ENCODE results near the gene DRC7.
"Not testable (repeated sequence)": the region's sequence is repeated elsewhere in the genome, so short reads cannot be mapped to it uniquely, and the experiment has no call there.

Gene DRC7

DNA sequence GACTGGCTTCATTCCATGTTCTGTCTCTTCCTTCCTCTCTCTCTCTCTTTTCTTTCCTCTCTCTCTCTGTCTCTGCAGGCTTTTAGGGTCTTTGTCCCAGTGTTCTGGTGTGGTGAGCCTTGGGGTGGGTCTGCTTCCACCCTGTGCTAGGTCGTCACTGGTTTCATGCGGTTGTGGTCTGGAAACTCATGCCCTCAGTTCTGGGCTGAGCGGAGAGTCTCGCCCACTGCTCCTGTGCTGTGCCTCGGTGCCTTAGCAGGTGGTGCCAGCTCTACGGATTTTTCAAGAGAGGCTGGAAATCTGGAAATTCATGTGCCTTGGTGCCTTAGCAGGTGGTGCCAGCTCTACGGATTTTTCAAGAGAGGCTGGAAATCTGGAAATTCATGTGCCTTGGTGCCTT is 51.7 kb downstream of the DRC7 start:
- H3K9me3 Mint-ChIP-seq; H3K4me3 Mint-ChIP-seq; H3K36me3 Mint-ChIP-seq (ENCODE audit: low read depth); H3K4me1 Mint-ChIP-seq (ENCODE audit: low read depth); H3K27me3 Mint-ChIP-seq (ENCODE audit: low read depth); H3K27ac Mint-ChIP-seq: not testable (repeated sequence)

DNA sequence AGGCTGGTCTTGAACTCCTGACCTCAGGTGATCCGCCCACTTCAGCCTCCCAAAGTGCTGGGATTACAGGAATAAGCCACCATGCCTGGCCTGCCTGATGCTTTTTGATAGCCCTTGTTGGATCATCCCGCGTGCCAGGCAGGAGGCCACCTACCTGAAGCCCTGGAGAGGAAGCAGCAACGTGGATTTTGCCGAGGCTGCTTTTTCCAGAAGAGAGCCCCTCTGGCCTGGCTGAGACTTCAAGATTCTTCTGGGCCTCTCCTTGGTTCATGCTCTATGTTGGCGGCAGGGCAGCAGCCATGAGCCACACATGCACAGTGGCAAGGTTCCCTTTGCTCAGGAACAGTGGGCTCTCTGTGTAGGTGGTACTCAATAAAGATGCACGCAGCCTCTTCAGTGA is 52.5 kb downstream of the DRC7 start:
- H3K27me3 Mint-ChIP-seq (ENCODE audit: low read depth) = no peaks in the 10 kb centered on the region
- H3K27ac Mint-ChIP-seq = no peak overlapping the region
- H3K36me3 Mint-ChIP-seq (ENCODE audit: low read depth) = no peaks in the 10 kb centered on the region
- no peaks in the 10 kb centered on the region for H3K4me1 Mint-ChIP-seq (ENCODE audit: low read depth)
- H3K9me3 Mint-ChIP-seq = no peaks in the 10 kb centered on the region
- H3K4me3 Mint-ChIP-seq = no peak overlapping the region

DNA sequence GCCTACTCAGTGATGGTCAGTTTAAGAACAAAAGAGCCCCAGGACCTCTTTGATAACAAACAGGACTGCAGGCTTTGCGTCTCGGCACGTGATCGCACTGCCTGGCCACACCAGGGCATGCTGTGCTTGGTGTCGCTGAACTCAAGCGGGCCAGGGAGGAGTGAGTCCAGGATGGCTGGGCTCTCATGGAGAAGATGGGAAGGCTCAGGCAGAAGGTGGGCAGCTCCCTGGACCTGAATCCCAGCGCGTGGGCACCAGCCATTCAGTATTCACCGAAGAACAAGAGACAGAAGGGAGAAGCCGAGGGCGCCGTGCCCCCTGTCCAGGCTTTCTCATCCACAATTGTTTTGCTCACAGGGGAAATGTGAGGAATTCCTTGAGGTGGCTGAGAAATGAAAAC is 52.9 kb downstream of the DRC7 start:
- Mint-ChIP-seq H3K4me3 (no peak overlapping the region), H3K27me3 (ENCODE audit: low read depth) (no peaks in the 10 kb centered on the region), H3K9me3 (no peaks in the 10 kb centered on the region), H3K36me3 (ENCODE audit: low read depth) (no peaks in the 10 kb centered on the region), H3K27ac (no peak overlapping the region), H3K4me1 (ENCODE audit: low read depth) (no peaks in the 10 kb centered on the region)

DNA sequence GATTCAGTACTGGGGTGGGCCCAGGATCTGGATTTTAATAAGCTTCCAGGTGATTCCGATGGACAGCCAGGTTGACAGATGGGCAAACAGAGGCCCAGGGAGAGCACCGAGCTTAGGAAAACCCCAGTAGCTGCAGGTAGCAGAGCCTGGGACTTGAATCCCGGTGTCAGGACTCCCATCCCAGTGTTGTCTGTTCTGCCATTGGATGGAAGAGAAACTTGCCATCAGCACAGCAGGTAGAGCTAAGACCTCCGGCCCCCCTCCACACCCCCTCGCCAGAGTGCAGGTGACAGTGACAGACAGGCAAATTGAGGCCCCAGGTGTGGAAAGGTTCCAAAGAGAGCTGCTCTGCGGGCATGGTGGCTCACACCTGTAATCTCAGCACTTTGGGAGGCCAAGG is 53.4 kb downstream of the DRC7 start:
- no peaks in the 10 kb centered on the region for H3K9me3 Mint-ChIP-seq
- no peaks in the 10 kb centered on the region for H3K36me3 Mint-ChIP-seq (ENCODE audit: low read depth)
- H3K27me3 Mint-ChIP-seq (ENCODE audit: low read depth) = no peaks in the 10 kb centered on the region
- no peak overlapping the region for H3K4me3 Mint-ChIP-seq
- no peaks in the 10 kb centered on the region for H3K4me1 Mint-ChIP-seq (ENCODE audit: low read depth)
- no peak overlapping the region for H3K27ac Mint-ChIP-seq

DNA sequence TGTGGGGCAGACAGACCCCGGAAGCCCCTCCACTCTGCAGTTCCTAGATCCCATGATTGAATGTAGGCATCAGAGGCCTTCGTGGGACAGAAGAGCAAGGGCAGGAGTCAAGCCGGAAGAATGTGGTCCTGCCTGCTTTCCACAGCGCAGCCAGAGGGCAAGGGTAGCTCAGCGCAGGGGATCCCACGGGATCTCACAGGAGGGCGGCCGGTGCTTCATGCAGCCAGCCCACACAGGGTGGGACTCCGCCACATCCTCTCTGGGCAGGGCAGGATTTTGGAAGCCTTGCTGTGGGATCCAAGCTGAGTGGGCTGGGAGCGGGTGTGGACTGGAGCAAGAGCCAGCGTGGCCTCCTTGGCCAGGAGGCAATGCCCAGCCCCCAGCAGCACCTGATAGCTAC is 54.0 kb downstream of the DRC7 start:
- no peaks in the 10 kb centered on the region for H3K27me3 Mint-ChIP-seq (ENCODE audit: low read depth)
- no peak overlapping the region for H3K27ac Mint-ChIP-seq
- H3K9me3 Mint-ChIP-seq = no peaks in the 10 kb centered on the region
- no peaks in the 10 kb centered on the region for H3K4me1 Mint-ChIP-seq (ENCODE audit: low read depth)
- H3K36me3 Mint-ChIP-seq (ENCODE audit: low read depth) = no peaks in the 10 kb centered on the region
- no peak overlapping the region for H3K4me3 Mint-ChIP-seq

DNA sequence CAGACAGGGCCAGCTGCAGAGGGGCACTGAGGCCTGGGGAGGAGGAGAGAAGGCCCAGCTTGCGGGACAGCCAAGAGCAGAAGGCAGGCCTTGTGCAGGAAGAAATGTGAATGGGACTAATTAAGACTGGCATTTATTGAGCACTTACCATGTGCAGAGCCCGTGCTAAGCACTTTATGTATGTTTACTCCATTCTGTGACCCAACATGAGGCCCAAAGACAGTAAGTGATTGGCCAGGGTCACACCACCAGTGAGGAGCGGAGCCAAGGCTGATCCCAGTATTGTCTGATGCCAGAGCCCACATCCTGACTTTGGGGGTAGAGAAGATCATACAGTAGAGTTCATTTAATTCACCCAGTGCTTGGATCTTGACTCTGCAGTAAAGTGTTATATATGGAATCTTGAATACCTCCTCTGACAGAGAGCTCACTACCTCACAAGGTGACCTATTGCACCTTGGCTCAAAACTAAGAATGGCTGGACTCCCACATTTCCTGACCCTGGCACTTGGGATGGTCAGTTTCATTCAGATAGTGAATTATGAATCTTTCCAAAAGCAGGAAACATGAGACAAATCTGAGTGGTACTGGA is 54.6 kb downstream of the DRC7 start:
- no peak overlapping the region for H3K4me3 Mint-ChIP-seq
- no peaks in the 10 kb centered on the region for H3K36me3 Mint-ChIP-seq (ENCODE audit: low read depth)
- no peaks in the 10 kb centered on the region for H3K27me3 Mint-ChIP-seq (ENCODE audit: low read depth)
- no peak overlapping the region for H3K27ac Mint-ChIP-seq
- H3K9me3 Mint-ChIP-seq = no peaks in the 10 kb centered on the region
- H3K4me1 Mint-ChIP-seq (ENCODE audit: low read depth) = no peaks in the 10 kb centered on the region

DNA sequence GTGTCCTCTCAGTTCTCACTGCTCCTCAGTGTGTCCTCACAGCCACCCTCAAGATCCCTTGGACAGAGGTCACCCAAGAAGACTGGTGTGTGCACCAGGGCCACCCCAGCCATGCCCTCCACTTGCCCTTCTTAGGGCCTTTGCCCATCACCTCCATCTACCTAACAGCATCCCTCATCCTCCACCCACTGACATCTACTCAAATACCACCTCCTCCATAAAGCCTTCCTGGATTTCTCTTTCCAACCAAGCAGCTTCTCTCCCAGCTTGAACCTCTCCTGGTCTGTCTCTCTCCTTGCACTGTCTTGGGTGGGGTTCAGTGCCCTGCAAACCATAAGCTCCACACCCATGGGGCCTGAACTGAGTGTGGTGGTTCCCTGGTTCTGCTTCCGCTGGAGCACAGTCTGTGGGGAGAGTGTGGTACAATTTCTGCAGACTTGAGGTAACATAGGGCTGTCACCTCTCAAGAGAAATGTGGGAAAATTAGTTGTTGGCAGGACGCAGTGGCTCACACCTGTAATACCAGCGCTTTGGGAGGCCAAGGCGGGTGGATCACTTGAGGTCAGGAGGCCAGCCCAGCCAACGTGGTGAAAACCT is 55.3 kb downstream of the DRC7 start:
- no peak overlapping the region for H3K27ac Mint-ChIP-seq
- H3K36me3 Mint-ChIP-seq (ENCODE audit: low read depth) = no peaks in the 10 kb centered on the region
- H3K9me3 Mint-ChIP-seq = no peaks in the 10 kb centered on the region
- H3K4me3 Mint-ChIP-seq = no peak overlapping the region
- H3K27me3 Mint-ChIP-seq (ENCODE audit: low read depth) = no peaks in the 10 kb centered on the region
- H3K4me1 Mint-ChIP-seq (ENCODE audit: low read depth) = no peaks in the 10 kb centered on the region

DNA sequence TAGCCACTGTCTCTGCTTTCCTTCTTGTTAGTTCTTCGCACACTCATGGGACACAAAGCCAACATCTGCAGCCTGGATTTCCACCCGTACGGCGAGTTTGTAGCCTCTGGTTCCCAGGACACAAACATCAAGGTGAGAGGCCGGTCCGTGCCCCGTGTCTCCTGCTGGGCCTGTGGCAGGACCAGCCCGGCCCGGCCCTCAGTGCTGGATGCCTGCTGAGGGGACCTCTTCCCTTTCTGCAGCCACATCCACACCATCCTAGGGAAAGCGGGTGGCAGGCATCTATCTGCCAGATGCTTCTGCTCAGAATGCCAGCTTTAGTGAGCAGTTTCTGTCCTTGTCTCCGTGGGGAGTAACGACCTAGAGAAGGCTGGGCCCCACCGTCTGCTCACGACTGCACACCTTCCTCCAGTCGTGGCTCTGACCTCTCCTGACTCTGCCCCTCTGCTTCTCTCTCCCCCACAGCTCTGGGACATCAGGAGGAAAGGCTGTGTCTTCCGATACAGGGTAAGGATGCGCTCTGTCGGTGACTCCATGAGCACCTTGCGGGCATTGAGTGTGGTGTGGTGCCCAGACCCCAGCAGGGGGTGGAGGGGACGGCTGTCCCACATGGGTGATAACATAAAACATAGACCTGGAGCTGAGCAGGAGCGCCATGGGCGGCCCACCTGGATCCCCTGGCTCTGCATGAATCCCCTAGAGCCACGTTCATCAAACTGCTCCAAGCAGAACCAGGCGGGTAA is 56.4 kb downstream of the DRC7 start:
- no peak overlapping the region for H3K4me3 Mint-ChIP-seq
- H3K27me3 Mint-ChIP-seq (ENCODE audit: low read depth) = no peaks in the 10 kb centered on the region
- H3K27ac Mint-ChIP-seq = no peak overlapping the region
- H3K36me3 Mint-ChIP-seq (ENCODE audit: low read depth) = no peaks in the 10 kb centered on the region
- H3K4me1 Mint-ChIP-seq (ENCODE audit: low read depth) = no peaks in the 10 kb centered on the region
- no peaks in the 10 kb centered on the region for H3K9me3 Mint-ChIP-seq

DNA sequence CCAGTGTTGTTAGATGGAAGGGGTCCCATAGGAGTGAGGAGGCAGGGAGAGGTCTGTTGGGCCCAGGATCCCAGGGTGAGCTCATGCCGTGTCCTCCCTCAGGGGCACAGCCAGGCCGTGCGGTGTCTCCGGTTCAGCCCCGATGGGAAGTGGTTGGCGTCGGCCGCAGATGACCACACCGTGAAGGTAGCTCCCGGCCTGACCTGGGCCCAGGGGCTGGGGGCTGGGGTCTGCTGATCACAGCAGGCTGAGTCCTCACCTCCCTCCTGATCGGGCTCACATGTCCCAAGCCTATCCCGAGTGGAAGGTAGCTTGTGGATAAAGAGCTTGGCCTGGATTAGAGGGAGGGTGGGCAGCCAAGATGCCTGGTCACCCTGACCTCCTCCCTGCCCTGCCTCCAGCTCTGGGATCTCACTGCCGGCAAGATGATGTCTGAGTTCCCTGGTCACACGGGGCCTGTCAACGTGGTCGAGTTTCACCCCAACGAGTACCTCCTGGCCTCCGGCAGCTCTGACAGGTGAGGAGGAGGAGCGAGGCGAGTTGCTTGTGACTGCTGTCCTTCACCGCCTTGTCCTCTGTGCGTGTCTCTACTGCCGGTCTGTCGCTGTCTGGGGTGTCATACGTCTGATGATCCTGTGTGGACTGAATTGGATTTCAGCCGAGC is 57.1 kb downstream of the DRC7 start:
- H3K27ac Mint-ChIP-seq = no peak overlapping the region
- H3K27me3 Mint-ChIP-seq (ENCODE audit: low read depth) = no peaks in the 10 kb centered on the region
- no peaks in the 10 kb centered on the region for H3K9me3 Mint-ChIP-seq
- no peaks in the 10 kb centered on the region for H3K36me3 Mint-ChIP-seq (ENCODE audit: low read depth)
- H3K4me1 Mint-ChIP-seq (ENCODE audit: low read depth) = no peaks in the 10 kb centered on the region
- no peak overlapping the region for H3K4me3 Mint-ChIP-seq

DNA sequence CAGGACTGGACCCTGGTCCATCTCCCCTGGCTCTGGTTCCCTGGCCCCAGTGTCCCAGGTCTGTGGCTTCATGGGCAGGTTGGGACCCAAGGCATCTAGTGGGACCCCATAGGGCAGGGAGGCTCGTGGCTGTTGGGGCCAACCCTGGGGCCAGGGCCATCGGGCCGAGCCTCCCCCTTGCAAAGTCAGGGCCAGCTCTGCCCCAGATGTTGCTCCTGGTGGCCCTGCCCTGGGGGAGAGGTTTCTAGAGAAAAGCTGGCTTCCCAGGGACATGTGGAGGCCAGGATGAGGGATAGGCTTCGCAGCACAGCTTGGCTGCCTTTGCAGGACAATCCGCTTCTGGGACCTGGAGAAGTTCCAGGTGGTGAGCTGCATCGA is 57.6 kb downstream of the DRC7 start:
- H3K9me3 Mint-ChIP-seq = no peaks in the 10 kb centered on the region
- H3K27ac Mint-ChIP-seq = no peak overlapping the region
- H3K4me1 Mint-ChIP-seq (ENCODE audit: low read depth) = no peaks in the 10 kb centered on the region
- no peaks in the 10 kb centered on the region for H3K27me3 Mint-ChIP-seq (ENCODE audit: low read depth)
- no peak overlapping the region for H3K4me3 Mint-ChIP-seq
- H3K36me3 Mint-ChIP-seq (ENCODE audit: low read depth) = no peaks in the 10 kb centered on the region

DNA sequence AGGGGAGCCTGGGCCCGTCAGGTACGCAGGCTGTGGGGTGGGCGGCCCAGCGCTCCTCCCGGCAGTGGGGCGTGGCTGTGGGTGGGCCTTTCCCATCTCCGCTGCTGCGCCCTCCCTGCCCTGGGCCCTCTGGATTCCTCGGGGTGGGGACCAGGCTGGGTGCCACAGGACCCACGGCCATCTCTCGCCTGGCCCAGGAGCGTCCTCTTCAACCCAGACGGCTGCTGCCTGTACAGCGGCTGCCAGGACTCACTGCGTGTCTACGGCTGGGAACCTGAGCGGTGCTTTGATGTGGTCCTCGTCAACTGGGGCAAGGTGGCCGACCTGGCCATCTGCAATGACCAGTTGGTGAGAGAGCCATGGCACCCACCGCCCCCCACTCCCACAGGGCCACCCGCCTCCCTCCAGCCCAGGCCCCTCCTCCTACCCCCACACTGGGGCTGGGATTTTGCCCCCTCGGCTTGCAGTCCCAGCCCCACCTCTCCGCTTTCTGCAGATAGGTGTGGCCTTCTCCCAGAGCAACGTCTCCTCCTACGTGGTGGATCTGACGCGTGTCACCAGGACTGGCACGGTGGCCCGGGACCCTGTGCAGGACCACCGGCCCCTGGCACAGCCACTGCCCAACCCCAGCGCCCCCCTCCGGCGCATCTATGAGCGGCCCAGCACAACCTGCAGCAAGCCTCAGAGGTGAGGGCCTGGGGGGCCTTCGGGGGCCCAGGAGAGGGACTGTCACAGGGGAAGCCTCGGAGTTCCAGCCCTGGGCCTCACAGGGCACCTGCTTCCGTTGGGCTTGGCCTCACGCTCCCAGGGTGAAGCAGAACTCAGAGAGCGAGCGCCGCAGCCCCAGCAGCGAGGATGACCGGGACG is 58.2 kb downstream of the DRC7 start:
- H3K4me3 Mint-ChIP-seq = no peak overlapping the region
- H3K4me1 Mint-ChIP-seq (ENCODE audit: low read depth) = no peaks in the 10 kb centered on the region
- no peak overlapping the region for H3K27ac Mint-ChIP-seq
- H3K27me3 Mint-ChIP-seq (ENCODE audit: low read depth) = no peaks in the 10 kb centered on the region
- H3K9me3 Mint-ChIP-seq = no peaks in the 10 kb centered on the region
- H3K36me3 Mint-ChIP-seq (ENCODE audit: low read depth) = no peaks in the 10 kb centered on the region

DNA sequence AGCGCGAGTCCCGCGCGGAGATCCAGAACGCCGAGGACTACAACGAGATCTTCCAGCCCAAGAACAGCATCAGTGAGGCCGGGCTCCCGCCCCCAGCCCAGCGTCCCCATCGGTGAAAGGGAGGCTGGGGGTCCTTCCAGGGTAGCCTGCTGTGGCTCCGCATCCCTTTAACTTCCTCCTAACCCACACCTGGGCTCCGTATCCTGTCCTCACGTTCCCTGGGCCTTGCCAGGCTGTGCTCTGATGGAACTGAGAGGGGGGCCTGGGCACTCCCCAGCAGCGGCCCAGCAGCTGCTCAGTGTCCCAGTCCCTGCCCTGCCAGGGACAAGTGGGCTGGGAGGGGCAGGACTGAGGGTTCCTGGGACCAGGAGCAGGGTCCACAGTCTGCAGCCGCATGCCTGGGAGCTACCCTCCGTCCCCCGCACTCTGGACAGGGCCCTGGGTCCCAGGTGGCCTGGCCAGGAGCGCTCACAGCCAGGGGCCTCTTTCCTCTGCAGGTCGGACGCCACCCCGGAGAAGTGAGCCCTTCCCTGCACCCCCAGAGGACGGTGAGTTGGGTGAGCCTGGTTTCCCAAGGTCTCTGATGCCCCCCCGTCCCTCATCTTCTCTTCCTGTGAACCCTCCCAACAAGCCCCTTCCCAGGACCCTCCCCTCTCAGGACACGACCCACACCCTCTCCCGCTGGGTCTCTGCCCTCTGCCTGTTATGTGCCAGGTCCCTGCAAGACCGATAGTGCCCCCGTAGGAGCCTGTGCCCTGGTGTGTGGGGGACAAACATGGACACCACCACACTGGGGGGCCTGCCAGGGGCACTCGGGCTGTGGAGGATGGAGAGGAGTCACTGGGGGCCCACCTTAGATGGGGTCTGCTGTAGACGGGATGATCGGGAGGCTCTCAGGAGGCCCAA is 59.1 kb downstream of the DRC7 start:
- H3K4me1 Mint-ChIP-seq (ENCODE audit: low read depth) = no peaks in the 10 kb centered on the region
- no peak overlapping the region for H3K4me3 Mint-ChIP-seq
- no peak overlapping the region for H3K27ac Mint-ChIP-seq
- no peaks in the 10 kb centered on the region for H3K27me3 Mint-ChIP-seq (ENCODE audit: low read depth)
- H3K9me3 Mint-ChIP-seq = no peaks in the 10 kb centered on the region
- no peaks in the 10 kb centered on the region for H3K36me3 Mint-ChIP-seq (ENCODE audit: low read depth)

DNA sequence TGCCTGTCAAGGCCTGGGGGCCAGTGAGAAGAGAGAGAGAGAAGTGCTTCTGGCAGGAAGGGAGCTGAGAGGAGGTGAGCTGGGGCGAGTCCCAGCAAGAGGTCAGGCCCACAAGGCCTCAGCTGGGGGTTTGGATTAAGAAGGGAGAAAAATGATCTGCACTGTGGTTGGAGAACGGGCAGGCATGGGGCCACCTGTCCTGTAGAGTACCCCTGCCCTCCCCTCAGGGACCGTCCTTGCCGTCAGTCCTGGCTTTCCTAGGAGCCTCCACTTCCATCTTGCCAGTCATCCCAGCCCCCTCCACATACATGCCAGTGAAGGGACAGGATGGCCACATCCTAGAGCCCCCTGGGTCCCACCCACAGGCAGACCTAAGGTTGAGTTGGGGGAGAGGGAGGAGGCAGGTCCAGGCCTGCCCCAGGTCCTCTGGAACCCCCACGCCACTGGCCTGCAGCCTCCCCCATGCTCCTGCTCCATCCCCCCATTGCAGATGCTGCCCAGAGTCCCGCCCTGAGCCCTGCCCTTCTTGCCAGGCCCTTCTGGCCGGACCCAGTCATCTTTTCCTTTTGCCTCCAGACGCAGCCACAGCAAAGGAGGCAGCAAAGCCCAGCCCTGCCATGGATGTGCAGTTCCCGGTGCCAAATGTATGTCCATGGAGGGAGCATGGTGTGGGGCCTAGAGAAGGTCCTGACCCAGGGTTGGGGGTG is 59.9 kb downstream of the DRC7 start:
- Mint-ChIP-seq H3K27ac (no peak overlapping the region), H3K4me1 (ENCODE audit: low read depth) (no peaks in the 10 kb centered on the region), H3K27me3 (ENCODE audit: low read depth) (no peaks in the 10 kb centered on the region), H3K9me3 (no peaks in the 10 kb centered on the region), H3K36me3 (ENCODE audit: low read depth) (no peaks in the 10 kb centered on the region), H3K4me3 (no peak overlapping the region)

All from T-helper 1 cell treated with Interleukin-12 subunit alpha and Interleukin-12 subunit beta and Interleukin-4 antibody, amounts not matched to agents 30 μg/mL and 1 μg/mL, for 36 hours (primary cell).